OCI-LY3 (cell line): ENCODE measurements around the gene MUC6.

Experiments
- H2AFZ ChIP-seq: fragments of 200-600, 300-600 bp; shearing (Covaris generic); 2 replicates; pipeline ENCODE4 v1.6.0; 2014; ENCODE audit warnings: antibody characterized with exemption, low read depth, low read length
- H3K27ac ChIP-seq: fragments of 200-600, 300-600 bp; sonication (generic); 2 replicates; pipeline ENCODE4 v1.5.1; 2014; ENCODE audit warnings: mild to moderate bottlenecking, low read length, moderate library complexity, mixed read lengths
- H3K27me3 ChIP-seq: fragments of 200-600, 300-600 bp; sonication (generic); 2 replicates; pipeline ENCODE4 v1.6.1; 2014; ENCODE audit warnings: low read depth, low read length, mixed read lengths
- H3K36me3 ChIP-seq: fragments of 200-600, 300-600 bp; sonication (generic); replicated peaks from 2 replicates; pipeline ENCODE3; 2014; ENCODE audit warnings: low read depth, low read length, mixed read lengths
- H3K4me1 ChIP-seq: fragments of 300-600, 200-600 bp; sonication (generic); 2 replicates; pipeline ENCODE4 v1.6.1; 2014; ENCODE audit warnings: low read length, mixed read lengths
- H3K4me2 ChIP-seq: fragments of 200-600, 300-600 bp; sonication (generic); 2 replicates; pipeline ENCODE4 v1.6.1; 2014; ENCODE audit warnings: low read length, mixed read lengths
- H3K4me3 ChIP-seq: fragments of 300-600, 200-600 bp; sonication (generic); 2 replicates; pipeline ENCODE4 v1.5.1; 2014; ENCODE audit warnings: antibody characterized with exemption, mild to moderate bottlenecking, low read length, moderate library complexity
- H3K79me2 ChIP-seq: fragments of 300-600, 200-600 bp; shearing (Covaris generic); 2 replicates; pipeline ENCODE4 v1.6.1; 2014; ENCODE audit warnings: mild to moderate bottlenecking, low read length, mixed read lengths
- H3K9ac ChIP-seq: fragments of 300-600, 200-600 bp; shearing (Covaris generic); 2 replicates; pipeline ENCODE4 v1.6.0; 2014; ENCODE audit warnings: mild to moderate bottlenecking, low read length, moderate library complexity
- H3K9me3 ChIP-seq: fragments of 200-600, 300-600 bp; shearing (Covaris generic); 2 replicates; pipeline ENCODE4 v1.6.1; 2014; ENCODE audit warnings: low read length, mixed read lengths; ENCODE audit not compliant: insufficient read depth
- H4K20me1 ChIP-seq: fragments of 200-600, 300-600 bp; sonication (generic); 2 replicates; pipeline ENCODE4 v1.6.1; 2016; ENCODE audit warnings: low read length, mixed read lengths; ENCODE audit not compliant: insufficient read depth
- CTCF ChIP-seq: fragments of 200-600, 300-600 bp; sonication (generic); IDR thresholded peaks from 2 replicates; pipeline ENCODE4 v1.5.1; 2014; ENCODE audit warnings: antibody characterized with exemption, low read length, low read depth
- EZH2phosphoT487 ChIP-seq: fragments of 200-600 bp; shearing (Covaris generic); IDR thresholded peaks from 2 replicates; pipeline ENCODE4 v1.6.1; 2018; ENCODE audit warnings: antibody characterized with exemption, mixed run types, low read depth

MUC6 gene

GRCh38 chr11:1000357-1001278, 35.9 kb downstream of the MUC6 start:
- no peaks in the 10 kb centered on the region for H4K20me1 ChIP-seq
- H3K4me1 ChIP-seq = no peaks in the 10 kb centered on the region
- no peak overlapping the region for H3K27ac ChIP-seq
- no peaks in the 10 kb centered on the region for H3K27me3 ChIP-seq
- H3K4me3 ChIP-seq = no peak overlapping the region
- no peak overlapping the region for H2AFZ ChIP-seq
- TF ChIP-seq EZH2phosphoT487 = no peak
- TF ChIP-seq CTCF = no peak
- peaks cover 9% of the 10 kb centered on the region for H3K36me3 ChIP-seq
- no peaks in the 10 kb centered on the region for H3K9me3 ChIP-seq
- H3K4me2 ChIP-seq = no peak overlapping the region
- no peaks in the 10 kb centered on the region for H3K79me2 ChIP-seq
- no peak overlapping the region for H3K9ac ChIP-seq

GRCh38 chr11:999009-999408, 37.5 kb downstream of the MUC6 start:
- H3K9ac ChIP-seq = no peak overlapping the region
- H3K27ac ChIP-seq = no peak overlapping the region
- H3K4me3 ChIP-seq = no peak overlapping the region
- no peak overlapping the region for H3K4me2 ChIP-seq
- H3K4me1 ChIP-seq = peaks cover 6% of the 10 kb centered on the region
- no peaks in the 10 kb centered on the region for H3K79me2 ChIP-seq
- no peak overlapping the region for H2AFZ ChIP-seq
- H4K20me1 ChIP-seq = 0 out of 2 replicates have a peak, but pooled peaks cover 7% of the 10 kb centered on the region
- H3K36me3 ChIP-seq = peaks cover 7% of the 10 kb centered on the region
- TF ChIP-seq CTCF (no peak), EZH2phosphoT487 (no peak)
- H3K27me3 ChIP-seq = no peaks in the 10 kb centered on the region
- no peaks in the 10 kb centered on the region for H3K9me3 ChIP-seq

- no peak overlapping the region for H2AFZ ChIP-seq
- H3K27ac ChIP-seq = no peak overlapping the region
- H3K79me2 ChIP-seq = no peaks in the 10 kb centered on the region
- H3K9me3 ChIP-seq = no peaks in the 10 kb centered on the region
- H4K20me1 ChIP-seq = 0 out of 2 replicates have a peak, but pooled peaks cover 7% of the 10 kb centered on the region
- H3K27me3 ChIP-seq = no peaks in the 10 kb centered on the region
- peaks cover 6% of the 10 kb centered on the region for H3K4me1 ChIP-seq
- no peak overlapping the region for H3K4me2 ChIP-seq
- TF ChIP-seq CTCF (no peak), EZH2phosphoT487 (no peak)
- H3K9ac ChIP-seq = no peak overlapping the region
- no peak overlapping the region for H3K4me3 ChIP-seq
- peaks cover 7% of the 10 kb centered on the region for H3K36me3 ChIP-seq
Measured at GRCh38 chr11:997907-998306, 38.6 kb downstream of the MUC6 start.

- no peaks in the 10 kb centered on the region for H3K27me3 ChIP-seq
- H2AFZ ChIP-seq = no peak overlapping the region
- H4K20me1 ChIP-seq = 0 out of 2 replicates have a peak, but pooled peaks cover 7% of the 10 kb centered on the region
- H3K36me3 ChIP-seq = peaks cover 10% of the 10 kb centered on the region
- no peaks in the 10 kb centered on the region for H3K79me2 ChIP-seq
- H3K27ac ChIP-seq = no peak overlapping the region
- H3K4me2 ChIP-seq = no peak overlapping the region
- H3K4me3 ChIP-seq = no peak overlapping the region
- H3K9ac ChIP-seq = no peak overlapping the region
- TF ChIP-seq EZH2phosphoT487 = no peak
- TF ChIP-seq CTCF = no peak
- H3K4me1 ChIP-seq = peaks cover 9% of the 10 kb centered on the region
- H3K9me3 ChIP-seq = no peaks in the 10 kb centered on the region
Measured at GRCh38 chr11:996681-997080, 39.8 kb downstream of the MUC6 start.
